ENCODE data around the gene SIX5. TPM values are rescaled to one million over a fixed set of nuclear protein-coding genes. Genes with fewer than 3 reads are reported as not detected.
A peak's percentile ranks its signal among the peaks of the same experiment; 100 is the strongest.

SIX5 gene
- total and polyA plus RNA-seq, 2 donors from 2014 or later, result 15.2 to 19.4 TPM

DNA sequence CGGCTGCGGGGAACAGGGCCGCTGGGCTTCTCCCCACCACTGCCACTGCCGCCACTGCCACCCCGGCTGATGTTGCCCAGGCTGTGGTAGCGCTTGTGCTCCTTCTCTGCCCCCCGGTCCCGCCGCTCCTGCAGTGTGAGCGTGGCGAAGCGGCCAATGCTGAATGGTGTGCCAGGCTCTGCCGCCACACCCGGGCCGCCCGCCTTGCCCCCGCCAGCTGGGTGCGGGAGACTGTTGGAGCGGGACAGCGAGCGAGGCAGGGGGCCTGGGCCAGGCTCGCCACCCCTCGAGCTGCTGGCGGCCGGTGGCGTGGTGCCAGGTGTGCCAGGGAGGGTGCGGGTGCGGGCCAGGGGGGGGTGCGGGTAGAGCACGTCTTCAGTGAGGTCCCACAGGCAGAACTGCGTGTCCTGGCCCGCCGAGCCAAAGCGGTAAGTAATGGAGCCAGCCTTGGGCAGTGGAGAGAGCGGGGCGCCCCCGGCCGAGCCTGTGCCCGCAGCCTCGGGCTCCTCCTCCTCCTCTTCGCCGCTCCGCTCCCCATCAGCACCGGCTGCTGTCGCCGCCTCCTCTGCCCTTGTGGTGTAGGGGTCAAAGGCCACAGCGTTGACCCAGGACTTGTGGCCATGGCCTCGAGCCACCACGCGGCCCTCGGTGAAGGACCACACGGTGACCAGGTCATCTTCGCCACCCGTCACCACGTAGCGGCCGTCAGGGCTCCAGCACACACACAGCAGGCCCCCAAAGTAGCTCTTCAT lies 16.9 kb upstream of the SIX5 start:
- Histone ChIP-seq H3K36me3 (ENCODE audit: control insufficient read depth in 2 of 3, insufficient read depth in 3 of 3, low read length in 3 of 3) (peaks cover 0 to 20% (median 10%) of the 10 kb centered on the region in 3 donors), H3K4me3 (ENCODE audit: low read length in 3 of 3) (no peak overlapping the region), H3K27me3 (ENCODE audit: control insufficient read depth, insufficient read depth, low read length) (no peaks in the 10 kb centered on the region), H3K9me3 (ENCODE audit: control insufficient read depth in 2 of 3, insufficient read depth in 1 of 3, low read length in 3 of 3) (no peaks in the 10 kb centered on the region), H3K27ac (ENCODE audit: low read depth in 2 of 2, low read length in 2 of 2) (no peak overlapping the region), H3K9ac (ENCODE audit: low read length in 3 of 3) (no peak overlapping the region), H3K4me1 (ENCODE audit: control insufficient read depth in 2 of 3, insufficient read depth in 2 of 3, low read depth in 1 of 3, low read length in 3 of 3) (peaks cover 0 to 13% (median 0%) of the 10 kb centered on the region in 3 donors)
- TF ChIP-seq, protein P1, sequence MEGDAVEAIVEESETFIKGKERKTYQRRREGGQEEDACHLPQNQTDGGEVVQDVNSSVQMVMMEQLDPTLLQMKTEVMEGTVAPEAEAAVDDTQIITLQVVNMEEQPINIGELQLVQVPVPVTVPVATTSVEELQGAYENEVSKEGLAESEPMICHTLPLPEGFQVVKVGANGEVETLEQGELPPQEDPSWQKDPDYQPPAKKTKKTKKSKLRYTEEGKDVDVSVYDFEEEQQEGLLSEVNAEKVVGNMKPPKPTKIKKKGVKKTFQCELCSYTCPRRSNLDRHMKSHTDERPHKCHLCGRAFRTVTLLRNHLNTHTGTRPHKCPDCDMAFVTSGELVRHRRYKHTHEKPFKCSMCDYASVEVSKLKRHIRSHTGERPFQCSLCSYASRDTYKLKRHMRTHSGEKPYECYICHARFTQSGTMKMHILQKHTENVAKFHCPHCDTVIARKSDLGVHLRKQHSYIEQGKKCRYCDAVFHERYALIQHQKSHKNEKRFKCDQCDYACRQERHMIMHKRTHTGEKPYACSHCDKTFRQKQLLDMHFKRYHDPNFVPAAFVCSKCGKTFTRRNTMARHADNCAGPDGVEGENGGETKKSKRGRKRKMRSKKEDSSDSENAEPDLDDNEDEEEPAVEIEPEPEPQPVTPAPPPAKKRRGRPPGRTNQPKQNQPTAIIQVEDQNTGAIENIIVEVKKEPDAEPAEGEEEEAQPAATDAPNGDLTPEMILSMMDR (IDR thresholded peaks at IDR 0.05; ENCODE audit: borderline replicate concordance, extremely low read depth, insufficient read depth), result no peak
- intact Hi-C loops (cut with DNase I), result no loop called here
- DNase-seq, result peak in 1 of 5 donors; percentile 79
- FAIRE-seq, result no peak

DNA sequence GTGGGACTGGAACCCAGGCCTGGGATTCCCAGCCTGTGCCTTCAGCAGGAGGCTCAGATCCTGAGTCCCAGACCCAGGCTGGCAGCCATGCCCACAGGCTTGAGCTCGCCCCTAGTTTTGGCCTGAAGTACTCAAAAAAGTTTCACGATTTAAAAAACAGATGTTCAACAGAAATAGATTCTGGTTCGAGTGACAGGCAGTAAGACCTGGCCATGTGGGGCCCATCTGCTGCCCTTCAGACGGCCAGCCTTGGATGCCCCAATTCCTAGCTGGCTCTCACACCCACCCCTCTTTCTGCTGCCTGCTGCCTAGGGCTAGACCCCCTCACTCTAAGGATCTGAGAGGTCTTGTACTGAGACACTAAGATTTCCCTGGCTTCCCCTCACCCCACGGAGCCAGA lies 16.0 kb upstream of the SIX5 start:
- Histone ChIP-seq H3K9ac (ENCODE audit: low read length in 3 of 3) (no peak overlapping the region), H3K9me3 (ENCODE audit: control insufficient read depth in 2 of 3, insufficient read depth in 1 of 3, low read length in 3 of 3) (no peaks in the 10 kb centered on the region), H3K36me3 (ENCODE audit: control insufficient read depth in 2 of 3, insufficient read depth in 3 of 3, low read length in 3 of 3) (peaks cover 0 to 20% (median 10%) of the 10 kb centered on the region in 3 donors), H3K27me3 (ENCODE audit: control insufficient read depth, insufficient read depth, low read length) (no peaks in the 10 kb centered on the region), H3K4me1 (ENCODE audit: control insufficient read depth in 2 of 3, insufficient read depth in 2 of 3, low read depth in 1 of 3, low read length in 3 of 3) (peaks cover 0 to 14% (median 0%) of the 10 kb centered on the region in 3 donors), H3K27ac (ENCODE audit: low read depth in 2 of 2, low read length in 2 of 2) (no peak overlapping the region), H3K4me3 (ENCODE audit: low read length in 3 of 3) (no peak overlapping the region)
- TF ChIP-seq, protein P1 (IDR thresholded peaks at IDR 0.05; ENCODE audit: borderline replicate concordance, extremely low read depth, insufficient read depth), result no peak
- DNase-seq (no peak), FAIRE-seq (no peak)
- intact Hi-C loops (cut with DNase I), result no loop called here

DNA sequence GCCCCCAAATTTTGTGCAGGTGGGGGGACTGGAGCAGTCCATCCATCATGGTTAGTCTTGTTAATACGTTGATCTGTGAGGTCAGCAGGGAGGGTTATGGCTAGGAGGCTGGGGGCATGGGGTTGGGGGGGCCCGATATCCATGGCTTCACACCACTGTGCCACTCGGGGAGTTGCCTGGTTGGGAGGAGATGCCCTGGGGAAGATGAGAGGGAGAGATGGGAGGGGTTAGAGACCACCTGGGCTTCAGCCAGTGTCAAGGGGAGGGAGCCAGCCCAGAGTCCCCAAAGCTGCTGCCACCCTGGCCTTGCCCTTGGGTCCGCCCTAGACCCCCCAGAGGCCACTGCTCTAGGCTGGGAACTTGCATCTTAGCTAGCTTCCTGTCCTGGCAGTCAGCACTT lies 15.0 kb upstream of the SIX5 start:
- Histone ChIP-seq H3K4me3 (ENCODE audit: low read length in 3 of 3) (no peak overlapping the region), H3K36me3 (ENCODE audit: control insufficient read depth in 2 of 3, insufficient read depth in 3 of 3, low read length in 3 of 3) (peaks cover 0 to 16% (median 7%) of the 10 kb centered on the region in 3 donors), H3K27ac (ENCODE audit: low read depth in 2 of 2, low read length in 2 of 2) (no peak overlapping the region), H3K9me3 (ENCODE audit: control insufficient read depth in 2 of 3, insufficient read depth in 1 of 3, low read length in 3 of 3) (no peaks in the 10 kb centered on the region), H3K9ac (ENCODE audit: low read length in 3 of 3) (no peak overlapping the region), H3K27me3 (ENCODE audit: control insufficient read depth, insufficient read depth, low read length) (no peaks in the 10 kb centered on the region), H3K4me1 (ENCODE audit: control insufficient read depth in 2 of 3, insufficient read depth in 2 of 3, low read depth in 1 of 3, low read length in 3 of 3) (peaks cover 0 to 21% (median 0%) of the 10 kb centered on the region in 3 donors)
- FAIRE-seq (no peak), DNase-seq (no peak)
- TF ChIP-seq, protein P1 (IDR thresholded peaks at IDR 0.05; ENCODE audit: borderline replicate concordance, extremely low read depth, insufficient read depth), result no peak
- intact Hi-C loops (cut with DNase I), result no loop called here
